Hepatocyte (in vitro differentiated cells): ENCODE data around the gene ARHGEF1. TPM values are rescaled to one million over a fixed set of nuclear protein-coding genes. Genes with fewer than 3 reads are reported as not detected.

ENCODE experiments used
- DNase-seq: peaks from one replicate; pipeline ENCODE4 v3.0.0-alpha.2; 2016; ENCODE audit warnings: low spot score
- H2AFZ ChIP-seq: fragments of 200-600 bp; sonication (generic); 2 replicates; pipeline ENCODE4 v1.6.0; 2016; ENCODE audit warnings: antibody characterized with exemption, mild to moderate bottlenecking
- H3K27ac ChIP-seq: fragments of 200-600 bp; sonication (generic); 2 replicates; pipeline ENCODE4 v1.5.1; 2016; ENCODE audit warnings: mild to moderate bottlenecking
- H3K27me3 ChIP-seq: fragments of 200-600 bp; sonication (generic); 2 replicates; pipeline ENCODE4 v1.6.1; 2016
- H3K36me3 ChIP-seq: fragments of 200-600 bp; sonication (generic); replicated peaks from 2 replicates; pipeline ENCODE4 v1.5.1; 2016; ENCODE audit warnings: low read depth; ENCODE audit not compliant: insufficient read depth
- H3K4me1 ChIP-seq: fragments of 200-600 bp; sonication (generic); 2 replicates; pipeline ENCODE4 v1.5.1; 2016; ENCODE audit warnings: mild to moderate bottlenecking, moderate library complexity; ENCODE audit not compliant: insufficient read depth
- H3K4me2 ChIP-seq: fragments of 200-600 bp; sonication (generic); 2 replicates; pipeline ENCODE4 v1.6.0; 2016
- H3K4me3 ChIP-seq: fragments of 200-600 bp; sonication (generic); 2 replicates; pipeline ENCODE4 v1.5.1; 2016; ENCODE audit warnings: mild to moderate bottlenecking
- H3K79me2 ChIP-seq: fragments of 200-600 bp; sonication (generic); 2 replicates; pipeline ENCODE4 v1.6.0; 2017; ENCODE audit warnings: mild to moderate bottlenecking
- H3K9me2 ChIP-seq: fragments of 200-600 bp; sonication (generic); replicated peaks from 2 replicates; pipeline ENCODE4 v1.6.0; 2017; ENCODE audit warnings: mild to moderate bottlenecking; ENCODE audit not compliant: insufficient read depth
- H3K9me3 ChIP-seq: fragments of 200-600 bp; sonication (generic); 2 replicates; pipeline ENCODE4 v1.5.1; 2016; ENCODE audit warnings: low read depth, mild to moderate bottlenecking
- H4K20me1 ChIP-seq: fragments of 200-600 bp; sonication (generic); 2 replicates; pipeline ENCODE4 v1.6.0; 2016; ENCODE audit warnings: mild to moderate bottlenecking; ENCODE audit not compliant: insufficient read depth, poor library complexity, severe bottlenecking
- EZH2 ChIP-seq: fragments of 200-600 bp; sonication (generic); IDR thresholded peaks from 2 replicates; pipeline ENCODE4 v1.6.1; 2016; ENCODE audit warnings: antibody characterized with exemption, mild to moderate bottlenecking, borderline replicate concordance
- EZH2phosphoT487 ChIP-seq: fragments of 200-600 bp; sonication (generic); IDR thresholded peaks from one replicate; pipeline ENCODE4 v1.6.1; 2018; ENCODE audit warnings: antibody characterized with exemption, mild to moderate bottlenecking, low read depth, moderate library complexity; ENCODE audit not compliant: unreplicated experiment, severe bottlenecking
- WGBS: methylation state at CpG from one replicate; pipeline ENCODE4 v1.1.6; 2016; ENCODE audit warnings: low lambda C conversion rate; ENCODE audit errors: missing lambda C conversion rate; 5-methylcytosine and 5-hydroxymethylcytosine counted together
- polyA plus RNA-seq: library from polyadenylated mRNA; unstranded; fragments of >200 nt; fragmentation: Nextera tagmentation; extraction: Ambion mirVana; gene quantifications from 2 replicates; pipeline ENCODE4 v1.2.1, GENCODE V29; 2016
- total RNA-seq: library from RNA; depleted of rRNA; stranded (reverse); fragments of >200 nt; gene quantifications from 2 replicates; pipeline ENCODE4 v1.2.3, GENCODE V29; 2014
- TF ChIP-seq, protein P1 (sequence below): fragments of 200-600 bp; sonication (generic); IDR thresholded peaks from 2 replicates; pipeline ENCODE4 v1.5.1; 2016; ENCODE audit warnings: antibody characterized with exemption, mild to moderate bottlenecking; ENCODE audit not compliant: poor library complexity

The ARHGEF1 gene
- total and polyA plus RNA-seq, 2 experiments from 2014 or later: 29.7 to 67.8 TPM

DNA sequence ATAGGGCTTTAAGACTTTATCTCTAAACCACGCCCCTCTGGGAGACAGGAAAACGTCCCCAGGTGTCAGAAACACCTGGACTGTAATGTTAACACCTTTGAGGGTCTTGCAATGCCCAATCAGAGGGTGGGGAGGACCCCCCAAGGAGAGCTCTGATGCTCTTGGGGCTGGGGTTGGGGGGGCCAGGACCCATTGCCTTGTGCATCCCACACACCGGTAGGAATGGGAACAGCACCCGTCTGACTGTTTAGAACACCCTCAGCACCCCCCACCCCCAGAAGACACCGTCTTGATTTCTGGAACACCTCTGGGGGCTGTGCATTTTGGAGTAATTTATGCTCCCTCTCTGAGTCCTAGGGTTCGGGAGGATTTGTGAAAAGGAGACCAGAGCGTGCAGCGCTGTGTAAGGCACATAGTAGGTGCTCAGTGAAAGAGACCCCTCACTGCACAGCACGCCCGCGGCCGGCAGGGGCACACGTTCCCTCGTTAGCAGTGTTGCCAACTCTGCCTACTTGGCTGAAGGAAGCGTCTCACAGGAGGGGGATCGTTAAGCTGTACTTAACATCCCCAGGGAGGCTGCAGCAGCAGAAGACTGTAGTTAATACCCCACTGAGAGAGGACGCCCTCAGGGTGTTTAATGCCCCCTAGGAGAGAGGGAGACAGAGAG, 48.1 kb downstream of the ARHGEF1 start:
- Histone ChIP-seq H3K36me3 (no peaks in the 10 kb centered on the region), H3K27ac (no peak overlapping the region), H3K79me2 (no peaks in the 10 kb centered on the region), H3K27me3 (peaks cover 89% of the 10 kb centered on the region), H3K4me2 (no peak overlapping the region), H4K20me1 (no peaks in the 10 kb centered on the region), H2AFZ (no peak overlapping the region), H3K9me2 (no peaks in the 10 kb centered on the region), H3K4me1 (peaks cover 11% of the 10 kb centered on the region), H3K4me3 (no peak overlapping the region), H3K9me3 (no peaks in the 10 kb centered on the region)
- no peak for TF ChIP-seq EZH2
- TF ChIP-seq EZH2phosphoT487: no peak
- TF ChIP-seq, protein P1, sequence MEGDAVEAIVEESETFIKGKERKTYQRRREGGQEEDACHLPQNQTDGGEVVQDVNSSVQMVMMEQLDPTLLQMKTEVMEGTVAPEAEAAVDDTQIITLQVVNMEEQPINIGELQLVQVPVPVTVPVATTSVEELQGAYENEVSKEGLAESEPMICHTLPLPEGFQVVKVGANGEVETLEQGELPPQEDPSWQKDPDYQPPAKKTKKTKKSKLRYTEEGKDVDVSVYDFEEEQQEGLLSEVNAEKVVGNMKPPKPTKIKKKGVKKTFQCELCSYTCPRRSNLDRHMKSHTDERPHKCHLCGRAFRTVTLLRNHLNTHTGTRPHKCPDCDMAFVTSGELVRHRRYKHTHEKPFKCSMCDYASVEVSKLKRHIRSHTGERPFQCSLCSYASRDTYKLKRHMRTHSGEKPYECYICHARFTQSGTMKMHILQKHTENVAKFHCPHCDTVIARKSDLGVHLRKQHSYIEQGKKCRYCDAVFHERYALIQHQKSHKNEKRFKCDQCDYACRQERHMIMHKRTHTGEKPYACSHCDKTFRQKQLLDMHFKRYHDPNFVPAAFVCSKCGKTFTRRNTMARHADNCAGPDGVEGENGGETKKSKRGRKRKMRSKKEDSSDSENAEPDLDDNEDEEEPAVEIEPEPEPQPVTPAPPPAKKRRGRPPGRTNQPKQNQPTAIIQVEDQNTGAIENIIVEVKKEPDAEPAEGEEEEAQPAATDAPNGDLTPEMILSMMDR: peak; percentile 30
- DNase-seq: no peak
- WGBS: 6% methylated on average over 17 of the region's 17 CpGs

DNA sequence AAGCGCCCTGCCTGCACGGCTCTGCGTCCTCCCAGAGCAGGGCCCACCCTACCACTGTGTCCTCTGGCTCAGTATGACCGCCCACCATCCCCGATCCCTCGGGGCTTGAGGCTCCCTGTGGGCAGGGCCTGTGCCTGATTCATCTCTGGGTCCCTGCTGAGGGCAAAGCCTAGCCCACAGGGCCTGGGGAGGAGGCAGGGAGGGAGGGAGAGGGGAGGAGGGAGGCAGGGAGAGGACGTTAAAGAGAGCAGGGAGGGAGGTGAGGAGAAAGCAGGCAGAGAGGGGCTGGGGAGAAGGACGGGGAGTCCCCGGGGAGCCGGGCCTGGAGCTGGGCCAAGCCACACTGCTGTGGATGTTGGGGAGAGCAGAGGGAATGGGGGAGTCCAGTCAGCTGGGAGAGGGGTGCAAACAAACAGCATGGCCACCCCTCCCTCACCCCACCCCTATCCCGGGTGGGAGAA, 49.3 kb downstream of the ARHGEF1 start:
- no peaks in the 10 kb centered on the region for H3K36me3 ChIP-seq
- H3K9me2 ChIP-seq: no peaks in the 10 kb centered on the region
- no peaks in the 10 kb centered on the region for H3K9me3 ChIP-seq
- peak; percentile 16 for TF ChIP-seq EZH2
- TF ChIP-seq, protein P1: no peak
- H3K27ac ChIP-seq: no peak overlapping the region
- H3K79me2 ChIP-seq: no peaks in the 10 kb centered on the region
- H4K20me1 ChIP-seq: no peaks in the 10 kb centered on the region
- H3K4me1 ChIP-seq: peaks cover 11% of the 10 kb centered on the region
- no peak overlapping the region for H2AFZ ChIP-seq
- peaks cover 89% of the 10 kb centered on the region for H3K27me3 ChIP-seq
- 24% methylated on average over 8 of the region's 11 CpGs for WGBS
- no peak overlapping the region for H3K4me3 ChIP-seq
- no peak overlapping the region for H3K4me2 ChIP-seq
- DNase-seq: no peak

DNA sequence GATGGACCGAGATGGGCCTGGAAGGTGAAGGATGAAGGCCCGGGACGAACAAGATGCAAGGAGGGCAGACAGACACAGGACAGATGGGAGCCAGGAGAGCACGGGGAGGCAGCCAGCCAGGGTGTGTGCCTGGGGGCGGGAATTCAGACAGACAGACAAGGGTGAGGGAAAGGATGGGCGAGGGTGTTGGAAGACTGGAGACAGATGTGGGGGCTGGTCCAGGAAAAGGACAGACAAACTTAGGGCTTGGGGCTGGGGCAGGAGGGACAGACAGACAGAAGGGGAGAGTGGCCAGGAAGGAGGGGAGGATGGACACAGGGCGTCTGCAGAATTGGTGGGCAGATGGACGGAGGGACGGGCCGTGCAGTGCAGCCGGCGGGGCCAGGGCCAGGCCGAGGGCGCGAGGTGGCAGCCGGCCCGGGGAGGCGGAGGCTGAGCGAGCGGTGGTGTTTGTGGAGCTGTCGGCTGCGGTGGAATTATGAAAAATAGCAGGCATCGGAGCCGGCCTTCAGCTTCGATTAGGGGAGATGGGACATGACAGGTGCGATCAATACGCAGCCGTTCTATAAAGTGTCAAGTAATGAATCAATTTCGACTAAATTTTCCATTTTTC, 49.8 kb downstream of the ARHGEF1 start:
- no peak for TF ChIP-seq EZH2phosphoT487
- no peak for TF ChIP-seq EZH2
- TF ChIP-seq, protein P1: no peak
- no peaks in the 10 kb centered on the region for H3K9me2 ChIP-seq
- H3K4me1 ChIP-seq: peaks cover 10% of the 10 kb centered on the region
- H3K4me3 ChIP-seq: no peak overlapping the region
- no peak overlapping the region for H3K27ac ChIP-seq
- 45% methylated on average over 25 of the region's 29 CpGs for WGBS
- H3K36me3 ChIP-seq: no peaks in the 10 kb centered on the region
- H3K9me3 ChIP-seq: no peaks in the 10 kb centered on the region
- no peaks in the 10 kb centered on the region for H3K79me2 ChIP-seq
- H4K20me1 ChIP-seq: no peaks in the 10 kb centered on the region
- H3K4me2 ChIP-seq: no peak overlapping the region
- DNase-seq: no peak
- H2AFZ ChIP-seq: no peak overlapping the region
- H3K27me3 ChIP-seq: peaks cover 88% of the 10 kb centered on the region
